SK-N-SH treated with all-trans-retinoic acid at 6 μM for 48 hours (cell line): Measurements from ENCODE around the gene ARHGAP26.

ENCODE experiments used
- ESRRG ChIP-seq: fragments of 250-450 bp; sonication (Bioruptor Pico); IDR thresholded peaks from 2 replicates; pipeline ENCODE4 v1.6.1; 2021; ENCODE audit warnings: mild to moderate bottlenecking
- GLIS3 ChIP-seq: fragments of 250-450 bp; sonication (Bioruptor Pico); IDR thresholded peaks from 2 replicates; pipeline ENCODE4 v1.5.0; 2020; ENCODE audit warnings: mild to moderate bottlenecking, moderate library complexity
- OSR1 ChIP-seq: fragments of 250-450 bp; sonication (Bioruptor Pico); IDR thresholded peaks from 2 replicates; pipeline ENCODE4 v1.8.0; 2022; ENCODE audit warnings: moderate library complexity, mild to moderate bottlenecking, inconsistent platforms
- PPARA ChIP-seq: fragments of 250-450 bp; sonication (Bioruptor Pico); IDR thresholded peaks from 2 replicates; pipeline ENCODE4 v1.5.0; 2020; ENCODE audit warnings: mild to moderate bottlenecking, borderline replicate concordance
- SNAI2 ChIP-seq: fragments of 250-450 bp; sonication (Bioruptor Pico); IDR thresholded peaks from 2 replicates; pipeline ENCODE4 v1.5.0; 2020; ENCODE audit warnings: mild to moderate bottlenecking, moderate library complexity
- ZFP3 ChIP-seq: fragments of 250-450 bp; sonication (Bioruptor Pico); IDR thresholded peaks from 2 replicates; pipeline ENCODE4 v1.5.0; 2020; ENCODE audit warnings: mild to moderate bottlenecking, moderate library complexity
- ZFP30 ChIP-seq: fragments of 450-650 bp; formaldehyde crosslinking; IDR thresholded peaks from 2 replicates; pipeline ENCODE4 v1.5.0; 2022; ENCODE audit warnings: mild to moderate bottlenecking, moderate library complexity
- ZNF70 ChIP-seq: fragments of 450-650 bp; formaldehyde crosslinking; IDR thresholded peaks from 2 replicates; pipeline ENCODE4 v1.5.0; 2020; ENCODE audit warnings: mild to moderate bottlenecking, moderate library complexity
- TF ChIP-seq, protein P1 (sequence below): fragments of 250-450 bp; sonication (Bioruptor Pico); IDR thresholded peaks from 2 replicates; pipeline ENCODE4 v1.5.1; 2021; ENCODE audit warnings: mild to moderate bottlenecking, moderate library complexity
- TF ChIP-seq, protein P2 (sequence below): fragments of 250-450 bp; sonication (Bioruptor Pico); IDR thresholded peaks from 2 replicates; pipeline ENCODE4 v1.8.0; 2020; ENCODE audit warnings: mild to moderate bottlenecking, moderate library complexity, borderline replicate concordance
- TF ChIP-seq, protein P3 (sequence below): fragments of 250-450 bp; sonication (Bioruptor Pico); IDR thresholded peaks from 2 replicates; pipeline ENCODE4 v1.8.0; 2021; ENCODE audit warnings: low read depth, mild to moderate bottlenecking, moderate library complexity, borderline replicate concordance

DNA sequence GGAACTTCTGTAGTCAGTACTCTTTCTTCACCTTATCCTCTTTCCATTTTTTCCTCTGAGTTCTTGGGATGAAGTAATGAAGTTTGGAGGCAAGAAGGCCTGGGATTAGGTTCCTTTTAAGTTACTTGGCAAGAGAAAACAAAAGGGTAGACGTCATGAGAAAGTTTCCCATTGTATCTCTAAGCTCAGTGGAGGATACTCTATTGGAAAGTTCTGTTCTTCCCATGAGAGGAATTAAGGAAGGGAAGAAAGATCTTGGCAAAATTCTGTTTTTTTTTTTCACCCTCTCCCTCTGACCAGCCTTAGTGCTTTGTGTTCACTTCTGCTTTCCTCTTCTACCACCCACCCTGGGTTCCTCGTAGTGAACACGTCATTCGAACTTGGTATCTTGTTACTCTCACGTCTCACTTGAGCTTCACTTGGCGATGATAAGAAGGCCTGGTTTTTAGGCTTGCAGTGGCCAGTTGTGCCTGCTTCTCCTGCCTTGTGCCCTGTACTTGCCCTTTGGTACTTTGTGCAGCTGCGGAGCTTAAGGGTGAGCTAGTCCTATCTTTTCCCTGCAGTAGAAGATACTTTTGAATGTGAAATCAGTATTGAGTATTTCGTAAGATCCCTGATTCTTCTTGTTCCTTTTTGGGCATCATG is 67.0 kb downstream of the ARHGAP26 start:
- TF ChIP-seq GLIS3 (CRISPR knock-in tag) (no peak), ZNF70 (CRISPR knock-in tag) (no peak), ZFP30 (CRISPR knock-in tag) (no peak), ESRRG (CRISPR knock-in tag) (no peak), PPARA (CRISPR knock-in tag) (no peak), ZFP3 (CRISPR knock-in tag) (no peak), OSR1 (CRISPR knock-in tag) (no peak), SNAI2 (CRISPR knock-in tag) (no peak)
- TF ChIP-seq, protein P1, sequence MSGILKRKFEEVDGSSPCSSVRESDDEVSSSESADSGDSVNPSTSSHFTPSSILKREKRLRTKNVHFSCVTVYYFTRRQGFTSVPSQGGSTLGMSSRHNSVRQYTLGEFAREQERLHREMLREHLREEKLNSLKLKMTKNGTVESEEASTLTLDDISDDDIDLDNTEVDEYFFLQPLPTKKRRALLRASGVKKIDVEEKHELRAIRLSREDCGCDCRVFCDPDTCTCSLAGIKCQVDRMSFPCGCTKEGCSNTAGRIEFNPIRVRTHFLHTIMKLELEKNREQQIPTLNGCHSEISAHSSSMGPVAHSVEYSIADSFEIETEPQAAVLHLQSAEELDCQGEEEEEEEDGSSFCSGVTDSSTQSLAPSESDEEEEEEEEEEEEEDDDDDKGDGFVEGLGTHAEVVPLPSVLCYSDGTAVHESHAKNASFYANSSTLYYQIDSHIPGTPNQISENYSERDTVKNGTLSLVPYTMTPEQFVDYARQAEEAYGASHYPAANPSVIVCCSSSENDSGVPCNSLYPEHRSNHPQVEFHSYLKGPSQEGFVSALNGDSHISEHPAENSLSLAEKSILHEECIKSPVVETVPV (CRISPR knock-in tag): no peak
- TF ChIP-seq, protein P2, sequence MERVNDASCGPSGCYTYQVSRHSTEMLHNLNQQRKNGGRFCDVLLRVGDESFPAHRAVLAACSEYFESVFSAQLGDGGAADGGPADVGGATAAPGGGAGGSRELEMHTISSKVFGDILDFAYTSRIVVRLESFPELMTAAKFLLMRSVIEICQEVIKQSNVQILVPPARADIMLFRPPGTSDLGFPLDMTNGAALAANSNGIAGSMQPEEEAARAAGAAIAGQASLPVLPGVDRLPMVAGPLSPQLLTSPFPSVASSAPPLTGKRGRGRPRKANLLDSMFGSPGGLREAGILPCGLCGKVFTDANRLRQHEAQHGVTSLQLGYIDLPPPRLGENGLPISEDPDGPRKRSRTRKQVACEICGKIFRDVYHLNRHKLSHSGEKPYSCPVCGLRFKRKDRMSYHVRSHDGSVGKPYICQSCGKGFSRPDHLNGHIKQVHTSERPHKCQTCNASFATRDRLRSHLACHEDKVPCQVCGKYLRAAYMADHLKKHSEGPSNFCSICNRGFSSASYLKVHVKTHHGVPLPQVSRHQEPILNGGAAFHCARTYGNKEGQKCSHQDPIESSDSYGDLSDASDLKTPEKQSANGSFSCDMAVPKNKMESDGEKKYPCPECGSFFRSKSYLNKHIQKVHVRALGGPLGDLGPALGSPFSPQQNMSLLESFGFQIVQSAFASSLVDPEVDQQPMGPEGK (CRISPR knock-in tag): no peak
- TF ChIP-seq, protein P3, sequence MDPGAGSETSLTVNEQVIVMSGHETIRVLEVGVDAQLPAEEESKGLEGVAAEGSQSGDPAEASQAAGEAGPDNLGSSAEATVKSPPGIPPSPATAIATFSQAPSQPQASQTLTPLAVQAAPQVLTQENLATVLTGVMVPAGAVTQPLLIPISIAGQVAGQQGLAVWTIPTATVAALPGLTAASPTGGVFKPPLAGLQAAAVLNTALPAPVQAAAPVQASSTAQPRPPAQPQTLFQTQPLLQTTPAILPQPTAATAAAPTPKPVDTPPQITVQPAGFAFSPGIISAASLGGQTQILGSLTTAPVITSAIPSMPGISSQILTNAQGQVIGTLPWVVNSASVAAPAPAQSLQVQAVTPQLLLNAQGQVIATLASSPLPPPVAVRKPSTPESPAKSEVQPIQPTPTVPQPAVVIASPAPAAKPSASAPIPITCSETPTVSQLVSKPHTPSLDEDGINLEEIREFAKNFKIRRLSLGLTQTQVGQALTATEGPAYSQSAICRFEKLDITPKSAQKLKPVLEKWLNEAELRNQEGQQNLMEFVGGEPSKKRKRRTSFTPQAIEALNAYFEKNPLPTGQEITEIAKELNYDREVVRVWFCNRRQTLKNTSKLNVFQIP (CRISPR knock-in tag): no peak
